H1 (cell line): ENCODE measurements around the gene CEP97. TPM values are rescaled to one million over a fixed set of nuclear protein-coding genes. Genes with fewer than 3 reads are reported as not detected.

Experiments
- CTCF ChIA-PET: fragments of 300-600 bp; sonication (Branson Sonifier 250); formaldehyde crosslinking; loops from one replicate; lab custom pipeline; 2021; ENCODE audit not compliant: partially characterized antibody; lab: Charles Lee
- POLR2A ChIA-PET: fragments of 300-600 bp; sonication (Branson Sonifier 250); formaldehyde crosslinking; loops from one replicate; lab custom pipeline; 2021; ENCODE audit warnings: inconsistent platforms; ENCODE audit not compliant: partially characterized antibody; lab: Charles Lee
- DNase-seq, 2 experiments: peaks; one replicate each; pipeline versions ENCODE4 v3.0.0 to v3.0.0-alpha.2; 2010 to 2022; ENCODE audit warnings: low spot score in 2 of 2, low read depth in 1 of 2, mixed read lengths in 1 of 2
- FAIRE-seq: peaks from 2 replicates; lab custom pipeline; 2011; peaks lifted over from hg19 to GRCh38; lab: Jason Lieb, UNC
- H2AFZ ChIP-seq: 2 replicates; pipeline ENCODE4 v1.8.1; 2012; ENCODE audit warnings: low read length, inconsistent platforms
- H2AK5ac ChIP-seq: 2 replicates; pipeline ENCODE4 v1.6.1; 2013; ENCODE audit warnings: low read depth, low read length
- H2BK120ac ChIP-seq: replicated peaks from 2 replicates; pipeline ENCODE3; 2013; ENCODE audit warnings: low read depth, low read length, inconsistent platforms
- H2BK12ac ChIP-seq: 2 replicates; pipeline ENCODE4 v1.6.1; 2013; ENCODE audit warnings: low read depth, low read length
- H2BK15ac ChIP-seq: 2 replicates; pipeline ENCODE4 v1.6.1; 2013; ENCODE audit warnings: low read length
- H2BK20ac ChIP-seq: 2 replicates; pipeline ENCODE4 v1.6.1; 2013; ENCODE audit warnings: low read length
- H2BK5ac ChIP-seq: 2 replicates; pipeline ENCODE4 v1.6.1; 2013; ENCODE audit warnings: low read depth, low read length
- H3K14ac ChIP-seq: 2 replicates; pipeline ENCODE4 v1.6.1; 2013; ENCODE audit warnings: inconsistent platforms; ENCODE audit not compliant: insufficient read length
- H3K18ac ChIP-seq: 2 replicates; pipeline ENCODE4 v1.6.1; 2013; ENCODE audit warnings: low read length; ENCODE audit errors: extremely low read depth
- H3K23ac ChIP-seq: 2 replicates; pipeline ENCODE4 v1.6.1; 2013; ENCODE audit warnings: inconsistent platforms; ENCODE audit not compliant: insufficient read length
- H3K23me2 ChIP-seq: 2 replicates; pipeline ENCODE4 v1.6.1; 2013; ENCODE audit warnings: low read depth, low read length
- H3K27ac ChIP-seq: 2 replicates; pipeline ENCODE4 v1.6.1; 2011; ENCODE audit warnings: low read depth, low read length, inconsistent platforms
- H3K27me3 ChIP-seq, 4 experiments: replicated peaks in 1 of 4; 1 replicate in 1 of 4; 2 replicates in 3 of 4; pipeline versions ENCODE4 v1.6.1 to v1.8.1; 2011 to 2013; ENCODE audit warnings: low read length in 3 of 4, mild to moderate bottlenecking in 3 of 4, inconsistent platforms in 2 of 4, mixed read lengths in 2 of 4, moderate library complexity in 1 of 4; ENCODE audit not compliant: control insufficient read depth in 3 of 4, insufficient read depth in 3 of 4; ENCODE audit errors: extremely low read depth in 1 of 4
- H3K36me3 ChIP-seq, 4 experiments: 2 replicates each; pipeline versions ENCODE4 v1.6.1 to v1.8.1; 2011 to 2013; ENCODE audit warnings: mild to moderate bottlenecking in 4 of 4, low read length in 3 of 4, moderate library complexity in 2 of 4, control low read depth in 1 of 4, inconsistent platforms in 1 of 4; ENCODE audit not compliant: insufficient read depth in 4 of 4, control insufficient read depth in 2 of 4
- H3K4ac ChIP-seq: replicated peaks from 2 replicates; pipeline ENCODE3; 2013; ENCODE audit warnings: low read length, low read depth, mixed read lengths, inconsistent platforms; ENCODE audit not compliant: insufficient read length
- H3K4me1 ChIP-seq, 4 experiments: replicated peaks in 1 of 4; 1 replicate in 1 of 4; 2 replicates in 3 of 4; pipeline versions ENCODE4 v1.6.1 to v1.8.1; 2011 to 2013; ENCODE audit warnings: low read length in 3 of 4, inconsistent platforms in 2 of 4, mixed read lengths in 1 of 4; ENCODE audit not compliant: insufficient read depth in 4 of 4, control insufficient read depth in 3 of 4
- H3K4me2 ChIP-seq, 2 experiments: 2 replicates each; pipeline versions ENCODE4 v1.6.1 to v1.8.1; 2011 to 2013; ENCODE audit warnings: low read depth in 2 of 2, low read length in 2 of 2, control low read depth in 1 of 2, inconsistent platforms in 1 of 2, mild to moderate bottlenecking in 1 of 2; ENCODE audit not compliant: insufficient read depth in 1 of 2
- H3K4me3 ChIP-seq, 4 experiments: fragments of 200-600, 300-600 bp in 1 of 4; sonication (generic), shearing (Covaris generic), sonication (Bioruptor Twin) in 1 of 4; 2 replicates each; pipeline versions ENCODE4 v1.5.1 to v1.8.1; 2011 to 2016; ENCODE audit warnings: low read length in 4 of 4, low read depth in 3 of 4, control low read depth in 2 of 4, inconsistent platforms in 2 of 4, mild to moderate bottlenecking in 2 of 4, mixed read lengths in 1 of 4, moderate library complexity in 1 of 4; ENCODE audit not compliant: insufficient read depth in 2 of 4; ENCODE audit errors: extremely low read depth in 1 of 4
- H3K56ac ChIP-seq: replicated peaks from 2 replicates; pipeline ENCODE3; 2013; ENCODE audit warnings: low read depth, mild to moderate bottlenecking, mixed read lengths, low read length, inconsistent platforms; ENCODE audit not compliant: insufficient read length
- H3K79me1 ChIP-seq: 2 replicates; pipeline ENCODE4 v1.6.1; 2013; ENCODE audit warnings: low read depth, low read length, control low read depth
- H3K79me2 ChIP-seq, 2 experiments: 2 replicates each; pipeline versions ENCODE4 v1.6.1 to v1.8.1; 2012 to 2013; ENCODE audit warnings: low read length in 2 of 2, mild to moderate bottlenecking in 2 of 2, inconsistent platforms in 1 of 2; ENCODE audit not compliant: insufficient read depth in 2 of 2, control insufficient read depth in 1 of 2
- H3K9ac ChIP-seq, 4 experiments: replicated peaks in 1 of 4; 1 replicate in 1 of 4; 2 replicates in 3 of 4; pipeline versions ENCODE4 v1.6.1 to v1.8.1; 2011 to 2013; ENCODE audit warnings: low read depth in 3 of 4, low read length in 3 of 4, control low read depth in 2 of 4, mild to moderate bottlenecking in 2 of 4, moderate library complexity in 2 of 4, inconsistent platforms in 1 of 4; ENCODE audit errors: extremely low read depth in 1 of 4
- H3K9me3 ChIP-seq, 2 experiments: 2 replicates each; pipeline versions ENCODE4 v1.6.1 to v1.8.1; 2012 to 2013; ENCODE audit warnings: mild to moderate bottlenecking in 2 of 2, moderate library complexity in 2 of 2, control low read depth in 1 of 2, inconsistent platforms in 1 of 2, low read depth in 1 of 2, low read length in 1 of 2, mixed read lengths in 1 of 2; ENCODE audit not compliant: insufficient read depth in 2 of 2
- H4K20me1 ChIP-seq, 2 experiments: replicated peaks in 1 of 2; 2 replicates each; pipeline versions ENCODE3 to v1.8.1; 2011 to 2013; ENCODE audit warnings: inconsistent platforms in 2 of 2, low read length in 2 of 2, mild to moderate bottlenecking in 1 of 2; ENCODE audit not compliant: insufficient read depth in 2 of 2, control insufficient read depth in 1 of 2
- H4K5ac ChIP-seq: 2 replicates; pipeline ENCODE4 v1.6.1; 2013; ENCODE audit warnings: low read length, low read depth, mixed read lengths, inconsistent platforms; ENCODE audit not compliant: insufficient read length
- H4K8ac ChIP-seq: 2 replicates; pipeline ENCODE4 v1.8.0; 2013; ENCODE audit warnings: mild to moderate bottlenecking, moderate library complexity, low read length, inconsistent platforms; ENCODE audit not compliant: insufficient read depth; ENCODE audit errors: extremely low read depth
- H4K91ac ChIP-seq: replicated peaks from 2 replicates; pipeline ENCODE3; 2013; ENCODE audit warnings: low read length, mixed read lengths, inconsistent platforms; ENCODE audit not compliant: insufficient read length
- CTCF ChIP-seq, 3 experiments: IDR thresholded peaks; 1 replicate in 2 of 3; 2 replicates in 1 of 3; pipeline versions ENCODE4 v1.5.1 to v1.6.1; 2011; ENCODE audit warnings: low read length in 3 of 3, mild to moderate bottlenecking in 3 of 3, inconsistent platforms in 2 of 3, low read depth in 1 of 3, moderate library complexity in 1 of 3; ENCODE audit not compliant: insufficient read depth in 1 of 3; ENCODE audit errors: control extremely low read depth in 1 of 3
- RAD21 ChIP-seq, 2 experiments: IDR thresholded peaks in 1 of 2; conservative IDR thresholded peaks in 1 of 2; 2 replicates each; pipeline ENCODE4 v1.6.1; 2011; ENCODE audit warnings: low read depth in 2 of 2, low read length in 2 of 2, improper control_type of control experiment in 1 of 2, inconsistent platforms in 1 of 2, mild to moderate bottlenecking in 1 of 2, moderate library complexity in 1 of 2
- RNF2 ChIP-seq: fragments of 200-900, 300-1000 bp; sonication (generic); IDR thresholded peaks from 2 replicates; pipeline ENCODE4 v1.7.1; 2016; ENCODE audit warnings: borderline replicate concordance, low read depth, mild to moderate bottlenecking, antibody characterized with exemption, low read length; ENCODE audit not compliant: poor library complexity, severe bottlenecking; ENCODE audit errors: missing control alignments
- SIN3A ChIP-seq, 2 experiments: IDR thresholded peaks in 1 of 2; conservative IDR thresholded peaks in 1 of 2; 2 replicates each; pipeline ENCODE4 v1.6.1; 2011 to 2012; ENCODE audit warnings: low read length in 2 of 2, improper control_type of control experiment in 1 of 2, low read depth in 1 of 2, mild to moderate bottlenecking in 1 of 2
- SRF ChIP-seq: IDR thresholded peaks from 2 replicates; pipeline ENCODE4 v1.6.1; 2011; ENCODE audit warnings: mild to moderate bottlenecking, low read depth, low read length, moderate library complexity
- WGBS, 2 experiments: shearing (Covaris generic) in 1 of 2; methylation state at CpG; one replicate each; pipeline versions ENCODE4 v1.1.6 to v1.1.7; 2013 to 2015; ENCODE audit warnings: low lambda C conversion rate in 2 of 2, mixed read lengths in 2 of 2, inconsistent platforms in 1 of 2, low coverage in 1 of 2, missing lambda C conversion rate in 1 of 2; ENCODE audit not compliant: insufficient replicate concordance in 2 of 2, insufficient coverage in 1 of 2, insufficient read length in 1 of 2; ENCODE audit errors: extremely low coverage in 1 of 2, missing lambda C conversion rate in 1 of 2; 5-methylcytosine and 5-hydroxymethylcytosine counted together
- polyA plus RNA-seq, 7 experiments: library from polyadenylated mRNA; depleted of rRNA in 3 of 7; stranded (reverse) in 5 of 7; unstranded in 2 of 7; fragments of >200 nt in 5 of 7; fragments of 200-250 nt in 2 of 7; gene quantifications; 1 replicate in 5 of 7; 2 replicates in 1 of 7; 4 replicates in 1 of 7; pipeline versions ENCODE4 v1.2.1 to v1.2.3, GENCODE V29; 2011 to 2013; ENCODE audit warnings: missing spikeins in 2 of 7, mixed read lengths in 2 of 7
- total RNA-seq: library from RNA; stranded (reverse); fragmentation: NEBNext Ultra II Directional; extraction: Animal tissue kit (Norgen Biotek cat#: 25700); gene quantifications from 2 replicates; pipeline ENCODE4 v1.2.1, GENCODE V29; 2021

CEP97 gene
- total and polyA plus RNA-seq, 2 of the 8 experiments (the other 6 are each of a cell fraction or from before 2014, with no cell fraction given) = 1.6 to 13.2 TPM

GRCh38 chr3:101803173-101803782 is 78.9 kb downstream of the CEP97 start:
- no peak overlapping the region for H2BK120ac ChIP-seq
- FAIRE-seq (peak; percentile 28), DNase-seq (no peak)
- H3K9ac ChIP-seq = no peak overlapping the region
- CTCF ChIA-PET = interaction anchor here (0.6 to 6.6 kb wide), 41 partner anchors 9 to 741 kb away, joined by 3 to 37 read pairs (median 4); partner anchors contain the start of genes NFKBIZ and NXPE3
- WGBS, 2 experiments = 83% methylated on average over 9 of the region's 9 CpGs; no CpG with 5 or more reads in 1 of the 2 experiments
- H4K20me1 ChIP-seq = no peaks in the 10 kb centered on the region
- no peak overlapping the region for H3K23ac ChIP-seq
- H3K4me2 ChIP-seq = no peak overlapping the region
- POLR2A ChIA-PET = interaction anchor here (0.7 to 1.6 kb wide), 2 partner anchors 46 to 119 kb away, joined by 3 to 8 read pairs; partner anchors contain the start of gene NFKBIZ
- H3K27me3 ChIP-seq = no peaks in the 10 kb centered on the region
- no peak overlapping the region for H2BK15ac ChIP-seq
- H3K4me1 ChIP-seq = no peaks in the 10 kb centered on the region
- no peak overlapping the region for H4K8ac ChIP-seq
- H3K27ac ChIP-seq = no peak overlapping the region
- no peak overlapping the region for H2AFZ ChIP-seq
- H3K36me3 ChIP-seq = peaks cover 0 to 14% (median 4%) of the 10 kb centered on the region in 4 experiments; a peak in 4 of 8 replicates
- TF ChIP-seq RNF2 = no peak
- TF ChIP-seq CTCF (IDR thresholded peaks at IDR 0.05; ENCODE audit: control extremely low read depth in 1 of 3, insufficient read depth in 1 of 3, low read depth in 1 of 3, low read length in 3 of 3) = peak in 2 of 3 experiments; percentile 45 to 77; a peak in 2 of 4 replicates
- TF ChIP-seq SIN3A (conservative IDR thresholded peaks at IDR 0.05 in 1 of 2, IDR thresholded peaks at IDR 0.05 in 1 of 2; ENCODE audit: low read depth in 1 of 2, low read length in 2 of 2) = no peak
- no peak for TF ChIP-seq SRF
- peak; percentile 53 for TF ChIP-seq RAD21 (IDR thresholded peaks at IDR 0.05 in 1 of 2, conservative IDR thresholded peaks at IDR 0.05 in 1 of 2; ENCODE audit: low read depth in 2 of 2, low read length in 2 of 2)
- H3K79me1 ChIP-seq = no peaks in the 10 kb centered on the region; the same call in 1 of the 2 replicates
- no peak overlapping the region for H2BK12ac ChIP-seq
- no peak overlapping the region for H3K56ac ChIP-seq
- no peaks in the 10 kb centered on the region for H3K79me2 ChIP-seq
- H3K4ac ChIP-seq = no peak overlapping the region
- H3K9me3 ChIP-seq = no peaks in the 10 kb centered on the region
- H3K18ac ChIP-seq = no peak overlapping the region
- no peak overlapping the region for H4K5ac ChIP-seq
- H2BK5ac ChIP-seq = no peak overlapping the region
- H2AK5ac ChIP-seq = no peak overlapping the region
- H4K91ac ChIP-seq = no peak overlapping the region
- H3K14ac ChIP-seq = no peak overlapping the region
- no peaks in the 10 kb centered on the region for H3K23me2 ChIP-seq
- H3K4me3 ChIP-seq = no peak overlapping the region
- H2BK20ac ChIP-seq = no peak overlapping the region
